Measurements from ENCODE around the gene OR4M1. TPM values are rescaled to one million over a fixed set of nuclear protein-coding genes. Genes with fewer than 3 reads are reported as not detected.
"Not testable (repeated sequence)": the region's sequence is repeated elsewhere in the genome, so short reads cannot be mapped to it uniquely, and the experiment has no call there.

OR4M1 gene, protein sequence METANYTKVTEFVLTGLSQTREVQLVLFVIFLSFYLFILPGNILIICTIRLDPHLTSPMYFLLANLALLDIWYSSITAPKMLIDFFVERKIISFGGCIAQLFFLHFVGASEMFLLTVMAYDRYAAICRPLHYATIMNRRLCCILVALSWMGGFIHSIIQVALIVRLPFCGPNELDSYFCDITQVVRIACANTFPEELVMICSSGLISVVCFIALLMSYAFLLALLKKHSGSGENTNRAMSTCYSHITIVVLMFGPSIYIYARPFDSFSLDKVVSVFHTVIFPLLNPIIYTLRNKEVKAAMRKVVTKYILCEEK
- polyA plus RNA-seq (not detected in 2 replicates), polyA minus RNA-seq (not detected in 2 replicates)

DNA sequence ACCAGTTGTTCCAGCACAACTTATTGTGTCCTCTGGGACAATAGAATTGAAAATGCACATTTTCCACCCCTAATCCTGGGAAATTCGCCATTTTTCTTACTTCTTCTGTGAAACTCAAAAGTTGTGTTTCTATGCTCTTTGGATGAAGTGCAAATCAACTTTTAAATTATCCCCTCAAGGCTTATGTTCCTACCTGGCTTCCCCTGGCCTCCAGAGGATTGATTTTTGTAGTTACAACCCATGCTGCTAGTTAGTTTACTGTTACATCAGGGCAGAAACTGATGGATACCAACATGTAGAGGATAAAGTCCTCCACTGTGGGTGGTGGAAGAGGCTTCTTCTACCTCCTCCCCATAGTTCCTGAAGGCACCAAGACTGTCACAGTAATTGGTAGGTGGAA lies at the start of gene OR4M1:
Gene OR4M1 (plus strand): TSS at position 301 of the 400 bp plus-strand sequence. CDS start 6,819 bp downstream, outside the sequence.
- H3K27ac ChIP-seq (ENCODE audit: low read length); H3K79me2 ChIP-seq (replicated peaks; ENCODE audit: insufficient read depth, low read length); H3K4me3 ChIP-seq (ENCODE audit: low read length); H3K4me2 ChIP-seq (ENCODE audit: low read length); H3K9ac ChIP-seq (ENCODE audit: low read length); H3F3A ChIP-seq (ENCODE audit: insufficient read depth, low read length, poor library complexity, severe bottlenecking); H3K9me3 ChIP-seq (ENCODE audit: low read length); H3K36me3 ChIP-seq (ENCODE audit: insufficient read depth, low read length); H3K27me3 ChIP-seq (ENCODE audit: insufficient read depth, low read depth, low read length); H3K9me2 ChIP-seq (ENCODE audit: insufficient read depth, low read length); H2AFZ ChIP-seq (ENCODE audit: low read depth, low read length); H4K20me1 ChIP-seq (ENCODE audit: insufficient read depth): not testable (repeated sequence)

GRCh38 chr14:19729359-19729758 lies 43.9 kb upstream of the OR4M1 start:
- Histone ChIP-seq H3K4me3 (ENCODE audit: low read length) (no peak overlapping the region), H3F3A (ENCODE audit: insufficient read depth, low read length, poor library complexity, severe bottlenecking) (no peaks in the 10 kb centered on the region), H3K36me3 (ENCODE audit: insufficient read depth, low read length) (no peaks in the 10 kb centered on the region), H3K9ac (ENCODE audit: low read length) (no peak overlapping the region), H3K9me2 (ENCODE audit: insufficient read depth, low read length) (no peaks in the 10 kb centered on the region), H4K20me1 (ENCODE audit: insufficient read depth) (no peaks in the 10 kb centered on the region), H2AFZ (ENCODE audit: low read depth, low read length) (no peak overlapping the region), H3K9me3 (ENCODE audit: low read length) (no peaks in the 10 kb centered on the region), H3K79me2 (replicated peaks; ENCODE audit: insufficient read depth, low read length) (no peaks in the 10 kb centered on the region), H3K27me3 (ENCODE audit: insufficient read depth, low read depth, low read length) (no peaks in the 10 kb centered on the region), H3K27ac (ENCODE audit: low read length) (no peak overlapping the region), H3K4me2 (ENCODE audit: low read length) (no peak overlapping the region)
- TF ChIP-seq SMC3 (conservative IDR thresholded peaks at IDR 0.05; ENCODE audit: poor library complexity) (no peak), RAD21 (conservative IDR thresholded peaks at IDR 0.05) (no peak), POLR2AphosphoS5 (IDR thresholded peaks at IDR 0.05) (no peak), EP300 (conservative IDR thresholded peaks at IDR 0.05; ENCODE audit: poor library complexity, severe bottlenecking) (no peak), MXI1 (conservative IDR thresholded peaks at IDR 0.05; ENCODE audit: poor library complexity, severe bottlenecking) (no peak), EZH2 (IDR thresholded peaks at IDR 0.05; ENCODE audit: borderline replicate concordance, insufficient read depth, low read length, poor library complexity, severe bottlenecking) (no peak), TAF1 (IDR thresholded peaks at IDR 0.05; ENCODE audit: low read depth) (no peak)
- TF ChIP-seq, protein P1, sequence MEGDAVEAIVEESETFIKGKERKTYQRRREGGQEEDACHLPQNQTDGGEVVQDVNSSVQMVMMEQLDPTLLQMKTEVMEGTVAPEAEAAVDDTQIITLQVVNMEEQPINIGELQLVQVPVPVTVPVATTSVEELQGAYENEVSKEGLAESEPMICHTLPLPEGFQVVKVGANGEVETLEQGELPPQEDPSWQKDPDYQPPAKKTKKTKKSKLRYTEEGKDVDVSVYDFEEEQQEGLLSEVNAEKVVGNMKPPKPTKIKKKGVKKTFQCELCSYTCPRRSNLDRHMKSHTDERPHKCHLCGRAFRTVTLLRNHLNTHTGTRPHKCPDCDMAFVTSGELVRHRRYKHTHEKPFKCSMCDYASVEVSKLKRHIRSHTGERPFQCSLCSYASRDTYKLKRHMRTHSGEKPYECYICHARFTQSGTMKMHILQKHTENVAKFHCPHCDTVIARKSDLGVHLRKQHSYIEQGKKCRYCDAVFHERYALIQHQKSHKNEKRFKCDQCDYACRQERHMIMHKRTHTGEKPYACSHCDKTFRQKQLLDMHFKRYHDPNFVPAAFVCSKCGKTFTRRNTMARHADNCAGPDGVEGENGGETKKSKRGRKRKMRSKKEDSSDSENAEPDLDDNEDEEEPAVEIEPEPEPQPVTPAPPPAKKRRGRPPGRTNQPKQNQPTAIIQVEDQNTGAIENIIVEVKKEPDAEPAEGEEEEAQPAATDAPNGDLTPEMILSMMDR (IDR thresholded peaks at IDR 0.05; ENCODE audit: poor library complexity, severe bottlenecking), result no peak
- TF ChIP-seq, protein P2, sequence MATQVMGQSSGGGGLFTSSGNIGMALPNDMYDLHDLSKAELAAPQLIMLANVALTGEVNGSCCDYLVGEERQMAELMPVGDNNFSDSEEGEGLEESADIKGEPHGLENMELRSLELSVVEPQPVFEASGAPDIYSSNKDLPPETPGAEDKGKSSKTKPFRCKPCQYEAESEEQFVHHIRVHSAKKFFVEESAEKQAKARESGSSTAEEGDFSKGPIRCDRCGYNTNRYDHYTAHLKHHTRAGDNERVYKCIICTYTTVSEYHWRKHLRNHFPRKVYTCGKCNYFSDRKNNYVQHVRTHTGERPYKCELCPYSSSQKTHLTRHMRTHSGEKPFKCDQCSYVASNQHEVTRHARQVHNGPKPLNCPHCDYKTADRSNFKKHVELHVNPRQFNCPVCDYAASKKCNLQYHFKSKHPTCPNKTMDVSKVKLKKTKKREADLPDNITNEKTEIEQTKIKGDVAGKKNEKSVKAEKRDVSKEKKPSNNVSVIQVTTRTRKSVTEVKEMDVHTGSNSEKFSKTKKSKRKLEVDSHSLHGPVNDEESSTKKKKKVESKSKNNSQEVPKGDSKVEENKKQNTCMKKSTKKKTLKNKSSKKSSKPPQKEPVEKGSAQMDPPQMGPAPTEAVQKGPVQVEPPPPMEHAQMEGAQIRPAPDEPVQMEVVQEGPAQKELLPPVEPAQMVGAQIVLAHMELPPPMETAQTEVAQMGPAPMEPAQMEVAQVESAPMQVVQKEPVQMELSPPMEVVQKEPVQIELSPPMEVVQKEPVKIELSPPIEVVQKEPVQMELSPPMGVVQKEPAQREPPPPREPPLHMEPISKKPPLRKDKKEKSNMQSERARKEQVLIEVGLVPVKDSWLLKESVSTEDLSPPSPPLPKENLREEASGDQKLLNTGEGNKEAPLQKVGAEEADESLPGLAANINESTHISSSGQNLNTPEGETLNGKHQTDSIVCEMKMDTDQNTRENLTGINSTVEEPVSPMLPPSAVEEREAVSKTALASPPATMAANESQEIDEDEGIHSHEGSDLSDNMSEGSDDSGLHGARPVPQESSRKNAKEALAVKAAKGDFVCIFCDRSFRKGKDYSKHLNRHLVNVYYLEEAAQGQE (IDR thresholded peaks at IDR 0.05; ENCODE audit: borderline replicate concordance), result no peak

Measured in neural cell (in vitro differentiated cells).